ENCODE measurements around the gene TEKT3.

TEKT3 gene

GRCh38 chr17:15382914-15383313 lies 41.5 kb upstream of the TEKT3 start:
- Histone ChIP-seq H3K9me3 (ENCODE audit: severe bottlenecking) (no peaks in the 10 kb centered on the region), H3K36me3 (no peaks in the 10 kb centered on the region), H3K27me3 (ENCODE audit: insufficient read depth, low read depth, severe bottlenecking) (peaks cover 4% of the 10 kb centered on the region), H3K27ac (no peak overlapping the region), H3K4me3 (ENCODE audit: low read depth, low read length) (no peak overlapping the region)
- DNase-seq = no peak
- TF ChIP-seq CTCF (IDR thresholded peaks at IDR 0.05; ENCODE audit: low read depth, low read length) = no peak

DNA sequence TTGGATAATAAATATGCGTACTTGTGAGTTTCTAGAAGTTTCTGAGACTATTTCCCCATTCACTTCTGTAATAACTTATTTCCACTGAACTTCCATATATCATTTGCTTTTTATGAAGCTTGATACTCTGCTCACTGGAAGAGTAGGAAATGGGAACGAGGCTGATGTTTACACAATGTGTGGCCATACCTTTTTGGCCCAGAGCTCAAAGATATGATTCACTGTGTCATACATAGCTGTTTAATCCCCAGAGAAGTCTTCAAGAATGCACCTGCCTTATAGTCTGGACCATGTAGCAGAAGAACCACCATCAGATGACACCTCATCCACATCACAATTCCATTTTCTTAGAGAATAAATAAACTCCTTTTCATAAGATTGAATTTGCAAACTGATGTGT lies 40.3 kb upstream of the TEKT3 start:
- no peak for DNase-seq
- Histone ChIP-seq H3K36me3 (no peaks in the 10 kb centered on the region), H3K27ac (no peak overlapping the region), H3K27me3 (ENCODE audit: insufficient read depth, low read depth, severe bottlenecking) (peaks cover 2% of the 10 kb centered on the region), H3K4me3 (ENCODE audit: low read depth, low read length) (no peak overlapping the region), H3K9me3 (ENCODE audit: severe bottlenecking) (no peaks in the 10 kb centered on the region)
- no peak for TF ChIP-seq CTCF (IDR thresholded peaks at IDR 0.05; ENCODE audit: low read depth, low read length)

DNA sequence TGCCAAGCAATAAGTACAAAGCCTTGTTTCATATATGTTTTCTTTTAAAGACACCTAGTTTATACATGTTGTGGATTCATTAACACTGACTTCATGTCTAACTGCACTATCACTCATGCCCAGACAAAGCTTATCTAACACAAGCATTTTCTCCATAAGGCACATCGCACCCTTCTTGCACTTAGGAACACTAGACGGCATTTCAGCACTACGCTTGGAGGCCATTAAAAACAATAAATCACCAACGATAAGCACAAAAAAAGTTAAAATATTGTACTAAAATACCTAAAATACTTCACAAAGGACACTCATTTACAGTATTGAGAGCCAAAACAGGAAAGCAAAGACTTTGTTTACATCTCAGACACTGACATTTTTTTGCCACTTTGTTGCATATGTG lies 39.0 kb upstream of the TEKT3 start:
- Histone ChIP-seq H3K27ac (no peak overlapping the region), H3K4me3 (ENCODE audit: low read depth, low read length) (no peak overlapping the region), H3K27me3 (ENCODE audit: insufficient read depth, low read depth, severe bottlenecking) (peaks cover 2% of the 10 kb centered on the region), H3K36me3 (no peaks in the 10 kb centered on the region), H3K9me3 (ENCODE audit: severe bottlenecking) (no peaks in the 10 kb centered on the region)
- no peak for DNase-seq
- no peak for TF ChIP-seq CTCF (IDR thresholded peaks at IDR 0.05; ENCODE audit: low read depth, low read length)

- H3K27ac ChIP-seq = no peak overlapping the region
- no peak for TF ChIP-seq CTCF (IDR thresholded peaks at IDR 0.05; ENCODE audit: low read depth, low read length)
- no peak overlapping the region for H3K4me3 ChIP-seq (ENCODE audit: low read depth, low read length)
- H3K36me3 ChIP-seq = no peaks in the 10 kb centered on the region
- peaks cover 2% of the 10 kb centered on the region for H3K27me3 ChIP-seq (ENCODE audit: insufficient read depth, low read depth, severe bottlenecking)
- H3K9me3 ChIP-seq (ENCODE audit: severe bottlenecking) = no peaks in the 10 kb centered on the region
- no peak for DNase-seq
These were observed 38.3 kb upstream of the TEKT3 start for GRCh38 chr17:15379659-15380058.

- no peak for TF ChIP-seq CTCF (IDR thresholded peaks at IDR 0.05; ENCODE audit: low read depth, low read length)
- Histone ChIP-seq H3K36me3 (no peaks in the 10 kb centered on the region), H3K9me3 (ENCODE audit: severe bottlenecking) (no peaks in the 10 kb centered on the region), H3K27ac (no peak overlapping the region), H3K27me3 (ENCODE audit: insufficient read depth, low read depth, severe bottlenecking) (no peaks in the 10 kb centered on the region), H3K4me3 (ENCODE audit: low read depth, low read length) (no peak overlapping the region)
- DNase-seq = no peak
These were observed 36.8 kb upstream of the TEKT3 start for GRCh38 chr17:15378243-15378642.

DNA sequence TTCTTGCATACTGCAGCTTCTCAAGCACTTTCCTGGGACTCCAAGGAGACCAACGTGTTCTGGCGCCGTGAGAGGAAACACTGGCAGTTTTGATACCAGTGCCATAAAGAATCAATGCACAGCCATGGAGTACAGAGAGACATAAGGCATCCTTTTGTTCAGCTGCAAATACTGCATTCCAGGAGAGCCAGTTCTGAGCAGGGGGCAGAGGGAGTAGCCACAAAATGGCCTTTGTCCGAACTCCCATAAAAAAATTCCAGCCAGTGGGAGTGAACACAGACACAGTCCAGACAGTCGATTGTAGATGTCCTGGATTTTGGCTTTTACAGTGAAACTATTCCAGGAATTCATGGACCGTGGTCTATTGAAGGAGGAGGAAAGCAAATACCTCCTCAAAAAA lies 36.2 kb upstream of the TEKT3 start:
- H3K4me3 ChIP-seq (ENCODE audit: low read depth, low read length) = no peak overlapping the region

More for the DNA sequence above, 36.2 kb upstream of the TEKT3 start:
- H3K27me3 ChIP-seq (ENCODE audit: insufficient read depth, low read depth, severe bottlenecking) = no peaks in the 10 kb centered on the region
- H3K9me3 ChIP-seq (ENCODE audit: severe bottlenecking) = no peaks in the 10 kb centered on the region
- TF ChIP-seq CTCF (IDR thresholded peaks at IDR 0.05; ENCODE audit: low read depth, low read length) = no peak
- H3K27ac ChIP-seq = no peak overlapping the region
- no peaks in the 10 kb centered on the region for H3K36me3 ChIP-seq
- DNase-seq = no peak

All from WERI-Rb-1 (cell line).